Epidermal melanocyte (primary cell): ENCODE results near the gene SMIM13.

Experiments
- DNase-seq: peaks from one replicate; pipeline ENCODE4 v3.0.0; 2011; ENCODE audit warnings: low spot score; ENCODE audit not compliant: insufficient read length

SMIM13 gene

GRCh38 chr6:11093626-11094410, at the start of gene SMIM13:
SMIM13 (plus strand) TSS chr6:11093834; CDS start chr6:11094314, 480 bp downstream.
- peak; percentile 99 for DNase-seq

GRCh38 chr6:11043961-11044711, 49.5 kb upstream of the SMIM13 start, which contains the start of gene ELOVL2:
ELOVL2 (minus strand) TSS chr6:11044305; CDS start chr6:11044230, 75 bp downstream.
- DNase-seq: peak; percentile 46

- DNase-seq: no peak
Measured at GRCh38 chr6:11044712-11045167, 48.9 kb upstream of the SMIM13 start.

- no peak for DNase-seq
Measured at GRCh38 chr6:11050731-11051130, 42.9 kb upstream of the SMIM13 start.

GRCh38 chr6:11053307-11053706, 40.3 kb upstream of the SMIM13 start:
- DNase-seq: no peak

- DNase-seq: no peak
Measured at GRCh38 chr6:11054722-11055121, 38.9 kb upstream of the SMIM13 start.

GRCh38 chr6:11055127-11055627, 38.5 kb upstream of the SMIM13 start:
- DNase-seq: no peak

- no peak for DNase-seq
Measured at GRCh38 chr6:11056871-11057270, 36.8 kb upstream of the SMIM13 start.

GRCh38 chr6:11058406-11058805, 35.2 kb upstream of the SMIM13 start:
- no peak for DNase-seq

GRCh38 chr6:11062083-11062482, 31.6 kb upstream of the SMIM13 start:
- DNase-seq: no peak

GRCh38 chr6:11062715-11063114, 30.9 kb upstream of the SMIM13 start:
- DNase-seq: no peak

- DNase-seq: no peak
Measured at GRCh38 chr6:11064836-11065235, 28.8 kb upstream of the SMIM13 start.

GRCh38 chr6:11065436-11066202, 28.0 kb upstream of the SMIM13 start:
- DNase-seq: no peak

GRCh38 chr6:11066505-11067347, 26.9 kb upstream of the SMIM13 start:
- DNase-seq: no peak

GRCh38 chr6:11067348-11067747, 26.3 kb upstream of the SMIM13 start:
- no peak for DNase-seq

- DNase-seq: no peak
Measured at GRCh38 chr6:11069760-11070159, 23.9 kb upstream of the SMIM13 start.

- DNase-seq: no peak
Measured at GRCh38 chr6:11072101-11072500, 21.5 kb upstream of the SMIM13 start.

GRCh38 chr6:11076540-11076939, 17.1 kb upstream of the SMIM13 start:
- DNase-seq: no peak

GRCh38 chr6:11078266-11078665, 15.4 kb upstream of the SMIM13 start:
- no peak for DNase-seq

- no peak for DNase-seq
Measured at GRCh38 chr6:11080296-11080695, 13.3 kb upstream of the SMIM13 start.

GRCh38 chr6:11083491-11083890, 10.1 kb upstream of the SMIM13 start:
- DNase-seq: no peak
